ENCODE data around the gene FAM171A2. TPM values are rescaled to one million over a fixed set of nuclear protein-coding genes. Genes with fewer than 3 reads are reported as not detected.

The FAM171A2 gene
- polyA plus RNA-seq, 1 experiment, result 2.3 TPM

GRCh38 chr17:44400226-44400847 lies 36.7 kb upstream of the FAM171A2 start:
- Histone ChIP-seq H3K36me3 (ENCODE audit: control insufficient read depth, insufficient read depth, low read length) (peaks cover 22% of the 10 kb centered on the region), H3K4me3 (ENCODE audit: low read depth, low read length) (no peak overlapping the region), H3K27me3 (ENCODE audit: control insufficient read depth, insufficient read depth, low read length) (no peaks in the 10 kb centered on the region)
- peak; percentile 59 for TF ChIP-seq CTCF (IDR thresholded peaks at IDR 0.05; ENCODE audit: insufficient read depth, low read depth, low read length)
- ChIA-PET CTCF (interaction anchor here (0.7 to 4.9 kb wide), 9 partner anchors 9 to 394 kb away, joined by 3 to 59 read pairs (median 3); no protein-coding TSS in a partner anchor), POLR2A (no interaction called here)
- DNase-seq (ENCODE audit: low read depth), result no peak

- ChIA-PET CTCF (interaction anchor here (0.8 to 4.9 kb wide), 5 partner anchors 11 to 134 kb away, joined by 3 to 59 read pairs (median 10); no protein-coding TSS in a partner anchor), POLR2A (no interaction called here)
- no peak for DNase-seq (ENCODE audit: low read depth)
These were observed 35.3 kb upstream of the FAM171A2 start for GRCh38 chr17:44398692-44399691.

GRCh38 chr17:44397479-44398440 lies 34.1 kb upstream of the FAM171A2 start:
- Histone ChIP-seq H3K27me3 (ENCODE audit: control insufficient read depth, insufficient read depth, low read length) (no peaks in the 10 kb centered on the region), H3K4me3 (ENCODE audit: low read depth, low read length) (no peak overlapping the region), H3K36me3 (ENCODE audit: control insufficient read depth, insufficient read depth, low read length) (peaks cover 21% of the 10 kb centered on the region)
- TF ChIP-seq CTCF (IDR thresholded peaks at IDR 0.05; ENCODE audit: insufficient read depth, low read depth, low read length), result no peak
- ChIA-PET POLR2A (no interaction called here), CTCF (interaction anchor here (1.0 to 4.9 kb wide), 8 partner anchors 9 to 135 kb away, joined by 3 to 59 read pairs (median 6); no protein-coding TSS in a partner anchor)
- DNase-seq (ENCODE audit: low read depth), result no peak

More at GRCh38 chr17:44398692-44399691, 35.3 kb upstream of the FAM171A2 start:
- Histone ChIP-seq H3K27me3 (ENCODE audit: control insufficient read depth, insufficient read depth, low read length) (no peaks in the 10 kb centered on the region), H3K36me3 (ENCODE audit: control insufficient read depth, insufficient read depth, low read length) (peaks cover 22% of the 10 kb centered on the region), H3K4me3 (ENCODE audit: low read depth, low read length) (no peak overlapping the region)
- no peak for TF ChIP-seq CTCF (IDR thresholded peaks at IDR 0.05; ENCODE audit: insufficient read depth, low read depth, low read length)

GRCh38 chr17:44396946-44397345 lies 33.3 kb upstream of the FAM171A2 start:
- DNase-seq (ENCODE audit: low read depth), result no peak
- POLR2A ChIA-PET, result no interaction called here
- H3K4me3 ChIP-seq (ENCODE audit: low read depth, low read length), result no peak overlapping the region
- H3K36me3 ChIP-seq (ENCODE audit: control insufficient read depth, insufficient read depth, low read length), result peaks cover 21% of the 10 kb centered on the region
- TF ChIP-seq CTCF (IDR thresholded peaks at IDR 0.05; ENCODE audit: insufficient read depth, low read depth, low read length), result no peak
- CTCF ChIA-PET, result interaction anchor here (1.0 to 1.8 kb wide), 8 partner anchors 10 to 134 kb away, joined by 3 to 7 read pairs (median 4); partner anchors contain the start of gene FAM171A2
- no peaks in the 10 kb centered on the region for H3K27me3 ChIP-seq (ENCODE audit: control insufficient read depth, insufficient read depth, low read length)

Data from BJ (cell line).